Measurements from ENCODE around the gene PRCD. TPM values are rescaled to one million over a fixed set of nuclear protein-coding genes. Genes with fewer than 3 reads are reported as not detected.

Gene PRCD
- polyA plus RNA-seq, 1 of the 3 experiments (the other 2 are of a cell fraction): 2.2 TPM

GRCh38 chr17:76529224-76530094 is 10.4 kb upstream of the PRCD start (continued):
- TF ChIP-seq POLR2AphosphoS5 (IDR thresholded peaks at IDR 0.05; ENCODE audit: low read depth, low read length) (no peak), FOXJ3 (CRISPR knock-in tag; IDR thresholded peaks at IDR 0.05) (no peak; the same call in none of the 2 replicates), CTCF (IDR thresholded peaks at IDR 0.05) (no peak), USF1 (IDR thresholded peaks at IDR 0.05; ENCODE audit: borderline replicate concordance, low read depth) (no peak), RXRA (IDR thresholded peaks at IDR 0.05; ENCODE audit: borderline replicate concordance, low read depth) (no peak), FOSL2 (IDR thresholded peaks at IDR 0.05; ENCODE audit: borderline replicate concordance, low read depth) (no peak), MEF2A (IDR thresholded peaks at IDR 0.05; ENCODE audit: borderline replicate concordance, low read depth) (no peak), CHD2 (IDR thresholded peaks at IDR 0.05; ENCODE audit: low read length, partially characterized antibody) (peak; percentile 80), PBX3 (IDR thresholded peaks at IDR 0.05) (no peak), REST (IDR thresholded peaks at IDR 0.05; ENCODE audit: low read depth, low read length) (no peak), EP300 (IDR thresholded peaks at IDR 0.05; ENCODE audit: borderline replicate concordance in 1 of 2, low read depth in 1 of 2, low read length in 1 of 2) (peak in 1 of 2 experiments; percentile 86; a peak in 2 of 4 replicates), FOXM1 (IDR thresholded peaks at IDR 0.05; ENCODE audit: low read depth) (no peak), NFIC (IDR thresholded peaks at IDR 0.05; ENCODE audit: borderline replicate concordance) (peak; percentile 59; the same call in 1 of the 2 replicates), SMC3 (IDR thresholded peaks at IDR 0.05; ENCODE audit: low read depth, low read length) (peak; percentile 22; the same call in 1 of the 2 replicates), TEAD4 (IDR thresholded peaks at IDR 0.05; ENCODE audit: borderline replicate concordance, insufficient read depth) (no peak), JUND (IDR thresholded peaks at IDR 0.05) (no peak), MXI1 (IDR thresholded peaks at IDR 0.05; ENCODE audit: low read depth, low read length) (peak; percentile 93)

Measured in SK-N-SH (cell line).